KBM-7 (cell line): Measurements from ENCODE around the gene SIRPD.
"Not testable (repeated sequence)": the region's sequence is repeated elsewhere in the genome, so short reads cannot be mapped to it uniquely, and the experiment has no call there.

Source experiments
- DNase-seq: peaks from one replicate; pipeline ENCODE4 v3.0.0-alpha.2; 2015
- in situ Hi-C: fragments of 300-500 bp; cut with MboI; formaldehyde crosslinking; loops from 2 replicates; pipeline ENCODE4 v1.14.3; 2020; ENCODE audit warnings: low sequenced_read_pairs, low pct_unique_long_range_greater_than_20kb, mixed read lengths

SIRPD gene

GRCh38 chr20:1500496-1500895 lies 57.0 kb downstream of the SIRPD start:
- no peak for DNase-seq
- in situ Hi-C loops = no loop called here

GRCh38 chr20:1499528-1500420 lies 57.7 kb downstream of the SIRPD start:
- in situ Hi-C loops = no loop called here

GRCh38 chr20:1497371-1497770 lies 60.1 kb downstream of the SIRPD start:
- DNase-seq, in situ Hi-C loops: not testable (repeated sequence)

More at GRCh38 chr20:1499528-1500420, 57.7 kb downstream of the SIRPD start:
- DNase-seq = no peak

GRCh38 chr20:1496930-1497329 lies 60.6 kb downstream of the SIRPD start:
- in situ Hi-C loops = no loop called here
- no peak for DNase-seq

- in situ Hi-C loops = no loop called here
- peak; percentile 35 for DNase-seq
Observed at GRCh38 chr20:1494436-1494835, 63.1 kb downstream of the SIRPD start.

GRCh38 chr20:1493536-1493935 lies 64.0 kb downstream of the SIRPD start:
- in situ Hi-C loops = no loop called here
- DNase-seq = no peak

- in situ Hi-C loops = no loop called here
- DNase-seq = peak; percentile 12
Observed at GRCh38 chr20:1491860-1492642, 65.5 kb downstream of the SIRPD start.

- DNase-seq = peak; percentile 50
Observed at GRCh38 chr20:1491281-1491840, 66.1 kb downstream of the SIRPD start, which contains the start of gene SIRPB2. Gene SIRPB2 (minus strand): TSS chr20:1491420. CDS start chr20:1491359, 61 bp downstream.

GRCh38 chr20:1490643-1491195 lies 66.8 kb downstream of the SIRPD start:
- in situ Hi-C loops = no loop called here
- DNase-seq = no peak

More at GRCh38 chr20:1491281-1491840, 66.1 kb downstream of the SIRPD start, which contains the start of gene SIRPB2:
- in situ Hi-C loops = no loop called here

- peak; percentile 23 for DNase-seq
- in situ Hi-C loops = no loop called here
Observed at GRCh38 chr20:1489764-1490436, 67.6 kb downstream of the SIRPD start.

GRCh38 chr20:1489325-1489724 lies 68.2 kb downstream of the SIRPD start:
- DNase-seq = no peak
- in situ Hi-C loops = no loop called here

GRCh38 chr20:1486566-1486965 lies 70.9 kb downstream of the SIRPD start:
- in situ Hi-C loops = no loop called here
- DNase-seq = no peak

- in situ Hi-C loops = no loop called here
- DNase-seq = no peak
Observed at GRCh38 chr20:1484438-1485116, 72.9 kb downstream of the SIRPD start.
